ENCODE data around the gene PRPF40B.
A peak's percentile ranks its signal among the peaks of the same experiment; 100 is the strongest.

Gene PRPF40B

GRCh38 chr12:49583366-49584094 is 39.8 kb upstream of the PRPF40B start:
- TF ChIP-seq, protein P1, sequence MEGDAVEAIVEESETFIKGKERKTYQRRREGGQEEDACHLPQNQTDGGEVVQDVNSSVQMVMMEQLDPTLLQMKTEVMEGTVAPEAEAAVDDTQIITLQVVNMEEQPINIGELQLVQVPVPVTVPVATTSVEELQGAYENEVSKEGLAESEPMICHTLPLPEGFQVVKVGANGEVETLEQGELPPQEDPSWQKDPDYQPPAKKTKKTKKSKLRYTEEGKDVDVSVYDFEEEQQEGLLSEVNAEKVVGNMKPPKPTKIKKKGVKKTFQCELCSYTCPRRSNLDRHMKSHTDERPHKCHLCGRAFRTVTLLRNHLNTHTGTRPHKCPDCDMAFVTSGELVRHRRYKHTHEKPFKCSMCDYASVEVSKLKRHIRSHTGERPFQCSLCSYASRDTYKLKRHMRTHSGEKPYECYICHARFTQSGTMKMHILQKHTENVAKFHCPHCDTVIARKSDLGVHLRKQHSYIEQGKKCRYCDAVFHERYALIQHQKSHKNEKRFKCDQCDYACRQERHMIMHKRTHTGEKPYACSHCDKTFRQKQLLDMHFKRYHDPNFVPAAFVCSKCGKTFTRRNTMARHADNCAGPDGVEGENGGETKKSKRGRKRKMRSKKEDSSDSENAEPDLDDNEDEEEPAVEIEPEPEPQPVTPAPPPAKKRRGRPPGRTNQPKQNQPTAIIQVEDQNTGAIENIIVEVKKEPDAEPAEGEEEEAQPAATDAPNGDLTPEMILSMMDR (IDR thresholded peaks at IDR 0.05; ENCODE audit: borderline replicate concordance, insufficient read depth, low read depth, low read length): no peak
- no peak overlapping the region for H3K4me3 ChIP-seq (ENCODE audit: low read depth, low read length)

DNA sequence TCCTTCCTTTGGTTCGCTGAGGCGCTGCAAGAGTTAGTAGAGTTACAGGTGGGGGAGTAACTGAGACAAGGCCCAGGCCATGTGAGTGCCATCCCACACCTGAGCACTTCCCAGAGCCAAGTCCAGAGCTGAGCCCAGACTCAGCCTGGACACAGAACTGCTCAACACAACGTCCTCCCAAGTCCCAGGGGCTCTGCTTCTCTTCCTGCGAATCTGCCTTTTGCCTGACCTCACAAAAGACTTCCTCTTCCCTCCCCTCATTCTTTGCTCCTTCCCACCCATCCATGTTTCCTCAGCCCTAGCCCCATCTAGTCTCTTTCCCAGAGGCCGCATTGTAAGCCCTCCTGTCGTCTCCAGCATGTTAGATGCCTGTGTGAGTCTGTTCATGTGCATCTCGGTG is 38.8 kb upstream of the PRPF40B start:
- TF ChIP-seq, protein P1 (IDR thresholded peaks at IDR 0.05; ENCODE audit: borderline replicate concordance, insufficient read depth, low read depth, low read length): no peak
- H3K4me3 ChIP-seq (ENCODE audit: low read depth, low read length): no peak overlapping the region

DNA sequence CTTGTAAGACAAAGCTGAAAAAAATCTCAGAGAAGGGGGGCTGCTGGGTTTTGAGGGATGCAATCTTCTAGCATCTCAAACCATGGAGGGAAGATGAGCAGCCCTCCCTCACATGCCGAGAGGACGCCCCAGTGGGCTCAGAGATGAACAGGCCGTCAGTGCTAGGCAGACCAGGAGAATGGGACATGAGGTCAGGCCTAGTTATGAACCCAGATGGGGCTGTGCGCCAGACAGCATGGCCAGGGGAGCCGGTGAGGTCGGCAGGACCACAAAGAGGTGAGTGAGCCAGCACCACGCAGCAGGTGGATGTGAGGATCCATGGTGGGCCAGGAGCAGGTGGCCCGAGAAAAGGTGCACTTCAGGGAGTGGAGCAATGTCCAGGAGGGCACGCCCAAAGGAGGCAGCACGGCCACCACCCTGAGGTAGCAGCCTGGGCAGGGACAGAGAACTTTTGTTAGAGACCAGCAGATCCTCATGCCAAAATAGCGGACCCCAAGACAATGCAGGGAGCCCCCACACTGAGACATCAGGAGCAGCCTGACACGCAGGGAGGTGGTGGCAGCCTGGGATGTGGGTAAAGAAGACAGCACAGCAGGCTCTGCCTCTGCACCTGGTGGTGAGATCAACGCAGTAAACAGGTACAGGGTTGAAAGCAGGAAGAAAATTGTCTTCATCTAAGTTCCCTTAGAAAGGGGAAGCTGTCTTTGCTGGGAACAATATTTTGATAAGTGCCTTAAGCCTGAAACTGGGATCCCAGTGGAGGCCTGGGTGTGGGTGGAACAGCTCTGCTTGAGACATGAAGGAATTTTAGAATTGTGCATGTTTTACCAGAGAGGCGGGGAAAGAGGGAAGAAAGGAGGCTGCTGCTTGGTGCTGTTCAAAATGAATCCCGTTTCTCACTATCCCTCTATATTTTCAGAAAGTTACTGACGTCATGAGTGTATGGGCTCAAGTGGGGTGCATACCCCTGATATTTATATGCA is 37.6 kb upstream of the PRPF40B start:
- no peak overlapping the region for H3K4me3 ChIP-seq (ENCODE audit: low read depth, low read length)
- TF ChIP-seq, protein P1 (IDR thresholded peaks at IDR 0.05; ENCODE audit: borderline replicate concordance, insufficient read depth, low read depth, low read length): no peak

- no peak overlapping the region for H3K4me3 ChIP-seq (ENCODE audit: low read depth, low read length)
- TF ChIP-seq, protein P1 (IDR thresholded peaks at IDR 0.05; ENCODE audit: borderline replicate concordance, insufficient read depth, low read depth, low read length): 0 out of 2 replicates have a peak, but pooled peaks have one; percentile 2
Observed at GRCh38 chr12:49587174-49587908, 36.0 kb upstream of the PRPF40B start.

DNA sequence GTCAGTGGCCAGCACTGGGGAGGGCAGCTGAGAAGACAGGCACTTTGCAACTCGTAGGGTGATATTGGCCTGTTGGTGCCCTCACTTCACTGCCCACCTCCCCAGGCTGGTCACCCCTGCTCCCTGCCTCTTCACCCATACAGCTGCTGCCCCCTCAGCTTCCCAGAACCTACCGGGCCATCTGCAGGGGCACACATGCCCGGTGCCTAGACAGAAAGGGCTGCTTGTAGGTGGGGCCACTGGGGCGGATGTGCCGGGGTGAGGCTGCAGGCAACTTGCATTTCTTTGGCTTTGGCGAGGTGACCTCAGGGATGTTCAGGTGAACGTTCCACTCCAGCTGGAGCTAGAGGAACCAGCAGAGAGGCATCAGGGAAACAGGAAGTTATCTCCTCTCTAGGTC is 35.1 kb upstream of the PRPF40B start:
- TF ChIP-seq, protein P1 (IDR thresholded peaks at IDR 0.05; ENCODE audit: borderline replicate concordance, insufficient read depth, low read depth, low read length): no peak
- no peak overlapping the region for H3K4me3 ChIP-seq (ENCODE audit: low read depth, low read length)

DNA sequence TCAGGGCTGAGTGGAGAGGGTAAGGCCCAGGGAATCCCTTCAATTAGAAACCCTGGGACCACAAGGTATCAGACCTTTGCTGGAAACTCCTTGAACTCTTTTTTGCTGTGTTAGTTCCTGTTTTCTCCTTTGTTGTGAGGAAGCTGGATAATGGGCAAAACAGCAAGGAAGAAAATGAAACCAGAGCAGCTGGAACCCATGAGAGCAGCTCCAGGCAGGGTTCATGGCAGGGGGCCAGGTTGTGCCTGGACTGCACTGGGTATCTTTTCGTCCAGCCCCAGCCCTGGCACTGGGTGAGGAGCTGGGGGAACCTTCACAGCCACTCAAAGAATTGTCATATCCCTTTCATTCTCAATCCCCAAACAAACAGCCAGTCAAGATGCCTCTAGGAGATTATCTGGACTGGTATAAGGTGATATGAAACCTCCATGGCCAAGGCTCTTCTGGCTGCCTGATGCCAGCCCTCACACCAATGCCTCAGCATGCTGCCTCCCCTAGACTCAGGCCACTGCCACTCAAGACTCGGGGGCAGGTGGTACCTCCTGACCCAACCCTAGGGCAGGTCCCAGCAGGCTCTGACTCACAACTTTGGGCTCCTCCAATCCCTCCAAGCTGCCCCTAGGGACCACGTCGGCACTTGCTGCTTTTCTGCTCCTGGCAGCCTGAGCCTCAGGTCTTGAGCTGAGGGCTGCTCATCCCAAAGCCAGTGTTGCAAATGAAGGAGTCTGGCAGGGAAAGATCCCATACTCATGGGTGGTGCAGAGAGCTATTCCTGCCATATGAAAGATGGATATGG is 34.4 kb upstream of the PRPF40B start:
- TF ChIP-seq, protein P1 (IDR thresholded peaks at IDR 0.05; ENCODE audit: borderline replicate concordance, insufficient read depth, low read depth, low read length): no peak
- H3K4me3 ChIP-seq (ENCODE audit: low read depth, low read length): no peak overlapping the region
